Endothelial cell of umbilical vein (primary cell): Measurements from ENCODE around the gene DIDO1. TPM values are rescaled to one million over a fixed set of nuclear protein-coding genes. Genes with fewer than 3 reads are reported as not detected.

Experiments
- BruUV-seq: library from RNA; stranded (reverse); fragments of 400-500 nt; replicated peaks from 2 replicates; lab custom pipeline; 2021; lab: Mats Ljungman, UMichigan
- CTCF ChIA-PET: fragments of 300-600, 350-600 bp; sonication (Branson Sonifier 250); formaldehyde crosslinking; loops from one replicate; lab custom pipeline; 2021; ENCODE audit warnings: antibody characterized with exemption, inconsistent platforms; lab: Charles Lee
- POLR2A ChIA-PET: fragments of 300-600, 350-600 bp; sonication (Branson Sonifier 250); formaldehyde crosslinking; loops from one replicate; lab custom pipeline; 2021; ENCODE audit warnings: antibody characterized with exemption, inconsistent platforms; lab: Charles Lee
- DNase-seq: peaks from one replicate; pipeline ENCODE4 v3.0.0-alpha.2; 2011; ENCODE audit warnings: low read depth, low spot score
- FAIRE-seq: peaks from 2 replicates; lab custom pipeline; 2011; peaks lifted over from hg19 to GRCh38; lab: Jason Lieb, UNC
- H2AFZ ChIP-seq: 2 replicates; pipeline ENCODE4 v1.6.0; 2012; ENCODE audit warnings: low read depth, low read length, control low read depth, inconsistent platforms
- H3K27ac ChIP-seq: 2 replicates; pipeline ENCODE4 v1.5.1; 2011; ENCODE audit warnings: low read depth, mild to moderate bottlenecking, control low read depth, low read length, moderate library complexity; ENCODE audit not compliant: insufficient read depth
- H3K27me3 ChIP-seq, 2 experiments: 2 replicates each; pipeline versions ENCODE4 v1.6.0 to v1.6.1; 2011; ENCODE audit warnings: low read length in 2 of 2, mixed read lengths in 1 of 2; ENCODE audit not compliant: control insufficient read depth in 2 of 2, insufficient read depth in 2 of 2
- H3K36me3 ChIP-seq, 2 experiments: 2 replicates in 1 of 2; 3 replicates in 1 of 2; pipeline ENCODE4 v1.5.1; 2011; ENCODE audit warnings: low read length in 2 of 2, mild to moderate bottlenecking in 1 of 2, moderate library complexity in 1 of 2; ENCODE audit not compliant: control insufficient read depth in 2 of 2, insufficient read depth in 2 of 2; ENCODE audit errors: extremely low read depth in 1 of 2
- H3K4me1 ChIP-seq: 3 replicates; pipeline ENCODE4 v1.5.1; 2011; ENCODE audit warnings: mild to moderate bottlenecking, low read length; ENCODE audit not compliant: control insufficient read depth, insufficient read depth; ENCODE audit errors: extremely low read depth
- H3K4me2 ChIP-seq: 2 replicates; pipeline ENCODE4 v1.6.1; 2011; ENCODE audit warnings: low read length, control low read depth, mixed read lengths; ENCODE audit not compliant: insufficient read depth
- H3K4me3 ChIP-seq, 3 experiments: fragments of 200-600 bp in 1 of 3; sonication (generic), shearing (Covaris generic) in 1 of 3; replicated peaks in 1 of 3; 2 replicates each; pipeline ENCODE4 v1.5.1; 2011 to 2016; ENCODE audit warnings: control low read depth in 3 of 3, low read length in 3 of 3, mild to moderate bottlenecking in 2 of 3, inconsistent platforms in 1 of 3, low read depth in 1 of 3, moderate library complexity in 1 of 3; ENCODE audit not compliant: insufficient read depth in 1 of 3
- H3K79me2 ChIP-seq: 2 replicates; pipeline ENCODE4 v1.6.0; 2012; ENCODE audit warnings: low read length, inconsistent platforms; ENCODE audit not compliant: control insufficient read depth, insufficient read depth
- H3K9ac ChIP-seq: replicated peaks from 2 replicates; pipeline ENCODE3; 2011; ENCODE audit warnings: low read length, control low read depth; ENCODE audit not compliant: insufficient read depth; ENCODE audit errors: extremely low read depth
- H3K9me1 ChIP-seq: replicated peaks from 3 replicates; pipeline ENCODE4 v1.6.0; 2011; ENCODE audit warnings: mild to moderate bottlenecking, low read length; ENCODE audit not compliant: control insufficient read depth, insufficient read depth; ENCODE audit errors: extremely low read depth
- H3K9me3 ChIP-seq: replicated peaks from 2 replicates; pipeline ENCODE4 v1.5.1; 2012; ENCODE audit warnings: low read length, inconsistent platforms; ENCODE audit not compliant: control insufficient read depth, insufficient read depth
- H4K20me1 ChIP-seq: replicated peaks from 2 replicates; pipeline ENCODE3; 2011; ENCODE audit warnings: mild to moderate bottlenecking, low read length; ENCODE audit not compliant: control insufficient read depth, insufficient read depth; ENCODE audit errors: extremely low read depth
- CTCF ChIP-seq, 2 donors: IDR thresholded peaks; 1 replicate in 1 of 2; 2 replicates in 1 of 2; pipeline ENCODE4 v1.5.1; 2011; ENCODE audit warnings: low read length in 2 of 2, mild to moderate bottlenecking in 2 of 2, moderate library complexity in 2 of 2, control low read depth in 1 of 2, inconsistent platforms in 1 of 2, low read depth in 1 of 2; ENCODE audit not compliant: insufficient read depth in 1 of 2; ENCODE audit errors: extremely low read depth in 1 of 2
- MAX ChIP-seq: IDR thresholded peaks from 2 replicates; pipeline ENCODE4 v1.6.1; 2011; ENCODE audit not compliant: insufficient read depth, insufficient read length
- MYC ChIP-seq: IDR thresholded peaks from one replicate; pipeline ENCODE4 v1.6.1; 2011; ENCODE audit warnings: mild to moderate bottlenecking, low read depth, low read length
- POLR2A ChIP-seq: IDR thresholded peaks from 2 replicates; pipeline ENCODE4 v1.6.1; 2012; ENCODE audit warnings: low read depth, mild to moderate bottlenecking, control low read depth, low read length
- POLR2AphosphoS5 ChIP-seq: IDR thresholded peaks from 2 replicates; pipeline ENCODE4 v1.6.1; 2012; ENCODE audit warnings: low read depth, mild to moderate bottlenecking, control low read depth, low read length, moderate library complexity; ENCODE audit not compliant: insufficient read depth
- dilution Hi-C: fragments of 300-500 bp; cut with MboI; formaldehyde crosslinking; loops from one replicate; pipeline ENCODE4 v1.15.0; 2019; ENCODE audit warnings: low sequenced_read_pairs; ENCODE audit not compliant: extremely low pct_ligation_motif_present
- intact Hi-C: fragments of 100-400 bp; cut with micrococcal nuclease; formaldehyde crosslinking; loops from one replicate; pipeline ENCODE4 v1.10.0; 2022
- polyA plus RNA-seq, 4 experiments: library from polyadenylated mRNA; depleted of rRNA in 3 of 4; stranded (reverse) in 3 of 4; unstranded in 1 of 4; fragments of >200 nt; gene quantifications; 2 replicates each; pipeline versions ENCODE4 v1.2.1 to v1.2.3, GENCODE V29; 2011 to 2012; ENCODE audit warnings: missing spikeins in 1 of 4
- total RNA-seq: library from RNA; stranded (reverse); gene quantifications from 2 replicates; pipeline ENCODE4 v1.2.3, GENCODE V29; 2021

DIDO1 gene
- total and polyA plus RNA-seq, 2 donors (not counting 3 experiments of a cell fraction or from before 2014, with no cell fraction given), result 22.1 to 51.2 TPM

DNA sequence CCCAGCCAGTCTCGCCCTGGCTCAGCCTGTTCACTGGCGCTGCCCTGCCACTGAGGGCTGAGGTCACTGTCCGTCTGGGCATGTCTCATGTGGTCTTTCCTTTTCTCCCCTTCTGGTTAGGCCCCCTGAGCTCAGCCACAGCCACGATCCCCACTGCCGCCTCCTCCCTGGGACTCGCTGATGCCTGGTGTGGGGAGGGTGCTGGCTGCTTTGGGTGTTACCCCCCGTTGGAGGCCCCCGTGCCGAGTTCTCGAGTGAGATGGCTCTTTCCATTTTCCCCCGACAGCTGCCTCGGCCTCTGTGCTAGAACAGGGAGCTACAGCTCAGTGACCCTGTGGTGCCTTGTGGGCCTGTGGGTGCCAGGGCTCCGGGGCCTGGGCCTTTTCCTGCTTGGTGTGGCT is 49.8 kb downstream of the DIDO1 start:
- Histone ChIP-seq H4K20me1 (no peaks in the 10 kb centered on the region), H3K4me1 (peaks cover 9% of the 10 kb centered on the region), H3K36me3 (peaks cover 0 to 7% of the 10 kb centered on the region in 2 experiments), H3K4me3 (no peak overlapping the region), H3K9ac (no peak overlapping the region), H2AFZ (no peak overlapping the region), H3K9me1 (no peaks in the 10 kb centered on the region), H3K79me2 (no peaks in the 10 kb centered on the region), H3K27me3 (peaks cover 0 to 3% of the 10 kb centered on the region in 2 experiments), H3K27ac (no peak overlapping the region), H3K9me3 (no peaks in the 10 kb centered on the region), H3K4me2 (no peak overlapping the region)
- intact Hi-C loops (no loop called here), dilution Hi-C loops (no loop called here)
- POLR2A ChIA-PET, result interaction anchor here (0.7 kb wide), 1 partner anchor 9 kb away, joined by 3 read pairs; no protein-coding TSS in a partner anchor
- no TSS peak for BruUV-seq
- CTCF ChIA-PET, result interaction anchor here (0.8 to 4.9 kb wide), 7 partner anchors 8 to 96 kb away, joined by 3 to 30 read pairs (median 4); partner anchors contain the start of gene GID8
- DNase-seq, result no peak
- TF ChIP-seq POLR2AphosphoS5 (no peak), POLR2A (no peak), MAX (no peak)
- FAIRE-seq, result no peak

GRCh38 chr20:62875419-62876361 is 50.6 kb downstream of the DIDO1 start:
- FAIRE-seq (peak; percentile 87), DNase-seq (peak; percentile 77)

More at GRCh38 chr20:62875419-62876361, 50.6 kb downstream of the DIDO1 start:
- peaks cover 0 to 1% of the 10 kb centered on the region in 2 experiments for H3K36me3 ChIP-seq
- no peaks in the 10 kb centered on the region for H3K79me2 ChIP-seq
- no TSS peak for BruUV-seq
- H4K20me1 ChIP-seq, result no peaks in the 10 kb centered on the region
- no peak overlapping the region for H3K27ac ChIP-seq
- H2AFZ ChIP-seq, result peak overlapping the region; percentile 9
- ChIA-PET POLR2A (no interaction called here), CTCF (interaction anchor here (0.7 to 4.9 kb wide), 22 partner anchors 8 to 348 kb away, joined by 3 to 38 read pairs (median 4); partner anchors contain the start of genes COL9A3, GID8 and TCFL5)
- peaks cover 0 to 3% of the 10 kb centered on the region in 2 experiments for H3K27me3 ChIP-seq
- no peaks in the 10 kb centered on the region for H3K9me3 ChIP-seq
- TF ChIP-seq MYC (no peak), MAX (no peak), CTCF (IDR thresholded peaks at IDR 0.05; ENCODE audit: extremely low read depth in 1 of 2, insufficient read depth in 1 of 2, low read depth in 1 of 2, low read length in 2 of 2) (peak; percentile 23 to 62), POLR2AphosphoS5 (no peak)
- no peaks in the 10 kb centered on the region for H3K9me1 ChIP-seq
- H3K4me1 ChIP-seq, result peaks cover 9% of the 10 kb centered on the region
- intact Hi-C loops (no loop called here), dilution Hi-C loops (no loop called here)
- H3K4me3 ChIP-seq, result no peak overlapping the region
- no peak overlapping the region for H3K4me2 ChIP-seq
- no peak overlapping the region for H3K9ac ChIP-seq
